GM18858 (cell line): ENCODE measurements around the gene RAB3D.

Experiments
- ATAC-seq: cut with Tn5 transposase; IDR thresholded peaks from one replicate; pipeline ENCODE4 v1.9.1; 2021; ENCODE audit not compliant: unreplicated experiment

RAB3D gene

GRCh38 chr19:11299946-11300810 is 39.3 kb downstream of the RAB3D start:
- no peak for ATAC-seq

GRCh38 chr19:11296264-11296663 is 43.2 kb downstream of the RAB3D start:
- no peak for ATAC-seq

- no peak for ATAC-seq
These were observed 43.7 kb downstream of the RAB3D start, which contains the start of gene TSPAN16 for GRCh38 chr19:11295665-11296245. Gene TSPAN16 (plus strand): TSS chr19:11296160. CDS start chr19:11296298, 138 bp downstream.

- ATAC-seq: no peak
These were observed 44.3 kb downstream of the RAB3D start for GRCh38 chr19:11295180-11295579.

- ATAC-seq: no peak
These were observed 45.7 kb downstream of the RAB3D start for GRCh38 chr19:11293433-11294389.

GRCh38 chr19:11291991-11292390 is 47.5 kb downstream of the RAB3D start:
- no peak for ATAC-seq

GRCh38 chr19:11291415-11291814 is 48.0 kb downstream of the RAB3D start:
- ATAC-seq: no peak

- ATAC-seq: no peak
These were observed 49.2 kb downstream of the RAB3D start for GRCh38 chr19:11290256-11290655.

- no peak for ATAC-seq
These were observed 51.1 kb downstream of the RAB3D start for GRCh38 chr19:11288349-11288748.

- ATAC-seq: no peak
These were observed 53.0 kb downstream of the RAB3D start for GRCh38 chr19:11286312-11286974.

- no peak for ATAC-seq
These were observed 54.9 kb downstream of the RAB3D start for GRCh38 chr19:11284515-11284914.

- no peak for ATAC-seq
These were observed 58.0 kb downstream of the RAB3D start for GRCh38 chr19:11281356-11282049.

- ATAC-seq: no peak
These were observed 59.8 kb downstream of the RAB3D start for GRCh38 chr19:11279505-11280236.

GRCh38 chr19:11278670-11279069 is 60.8 kb downstream of the RAB3D start:
- ATAC-seq: no peak

GRCh38 chr19:11274533-11275086 is 64.8 kb downstream of the RAB3D start:
- ATAC-seq: no peak

GRCh38 chr19:11273989-11274388 is 65.5 kb downstream of the RAB3D start:
- no peak for ATAC-seq

GRCh38 chr19:11273296-11273695 is 66.2 kb downstream of the RAB3D start:
- ATAC-seq: no peak
